Kidney (tissue), 14 donors: ENCODE results near the gene DOHH. TPM values are rescaled to one million over a fixed set of nuclear protein-coding genes. Genes with fewer than 3 reads are reported as not detected.
A peak's percentile ranks its signal among the peaks of the same experiment; 100 is the strongest.

ENCODE experiments used
- DNase-seq, 5 donors: peaks; one replicate each; pipeline ENCODE4 v3.0.0-alpha.2; 2013 to 2020
- FAIRE-seq: peaks from 2 replicates; lab custom pipeline; 2012; peaks lifted over from hg19 to GRCh38; lab: Jason Lieb, UNC
- H3K27ac ChIP-seq, 2 donors: one replicate each; pipeline ENCODE4 v1.7.0; 2013; ENCODE audit warnings: low read depth in 2 of 2, low read length in 2 of 2, inconsistent platforms in 1 of 2
- H3K27me3 ChIP-seq: one replicate; pipeline ENCODE4 v1.7.1; 2013; ENCODE audit warnings: low read length, inconsistent platforms; ENCODE audit not compliant: control insufficient read depth, insufficient read depth
- H3K36me3 ChIP-seq, 3 donors: one replicate each; pipeline versions ENCODE4 v1.7.0 to v1.7.1; 2013; ENCODE audit warnings: low read length in 3 of 3, control low read depth in 1 of 3, inconsistent platforms in 1 of 3; ENCODE audit not compliant: insufficient read depth in 3 of 3, control insufficient read depth in 2 of 3
- H3K4me1 ChIP-seq, 3 donors: one replicate each; pipeline versions ENCODE4 v1.7.0 to v1.7.1; 2013; ENCODE audit warnings: low read length in 3 of 3, inconsistent platforms in 1 of 3, low read depth in 1 of 3; ENCODE audit not compliant: control insufficient read depth in 2 of 3, insufficient read depth in 2 of 3
- H3K4me3 ChIP-seq, 3 donors: one replicate each; pipeline versions ENCODE4 v1.7.0 to v1.8.1; 2013; ENCODE audit warnings: low read length in 3 of 3, control low read depth in 1 of 3, inconsistent platforms in 1 of 3
- H3K9ac ChIP-seq, 3 donors: one replicate each; pipeline versions ENCODE4 v1.7.0 to v1.7.1; 2013; ENCODE audit warnings: low read length in 3 of 3, control low read depth in 1 of 3, inconsistent platforms in 1 of 3
- H3K9me3 ChIP-seq, 3 donors: one replicate each; pipeline versions ENCODE4 v1.7.0 to v1.7.1; 2013; ENCODE audit warnings: low read length in 3 of 3, control low read depth in 1 of 3, inconsistent platforms in 1 of 3; ENCODE audit not compliant: control insufficient read depth in 2 of 3, insufficient read depth in 1 of 3
- CTCF ChIP-seq: IDR thresholded peaks from 3 replicates; pipeline ENCODE4 v1.5.1; 2012; ENCODE audit warnings: mild to moderate bottlenecking, moderate library complexity, borderline replicate concordance; ENCODE audit not compliant: insufficient read depth; ENCODE audit errors: extremely low read depth
- intact Hi-C: fragments of 100-400 bp; cut with DNase I; formaldehyde crosslinking; loops from one replicate; pipeline ENCODE4 v1.11.1; 2022
- polyA plus RNA-seq: library from polyadenylated mRNA; stranded (reverse); fragments of 350-450 nt; fragmentation: Illumina TruSeq; extraction: RNeasy Lipid Tissue Mini Kit (QIAGEN cat#74804); gene quantifications from one replicate; pipeline ENCODE4 v1.2.3, GENCODE V29; 2014; ENCODE audit warnings: low read depth, low replicate concordance; ENCODE audit not compliant: insufficient read depth
- total RNA-seq: library from RNA; stranded (reverse); fragmentation: NEBNext Ultra II Directional; extraction: Animal tissue kit (Norgen Biotek cat#: 25700); gene quantifications from one replicate; pipeline ENCODE4 v1.2.1, GENCODE V29; 2021
- donor health status: control.
- donor health status: control.
- donor health status: control.
- donor health status: control.
- donor health status: control.
- donor health status: DM: yes; HTN: yes; CAD: no.
- donor health status: Normal renal cell carcinoma (clear cell type).

The DOHH gene
- total and polyA plus RNA-seq, 2 donors from 2014 or later = 12.2 to 20.2 TPM

- peaks cover 0 to 12% (median 9%) of the 10 kb centered on the region in 3 donors for H3K36me3 ChIP-seq
- intact Hi-C loops = no loop called here
Measured at GRCh38 chr19:3528539-3529211, 28.2 kb upstream of the DOHH start.

GRCh38 chr19:3528080-3528479 is 27.6 kb upstream of the DOHH start:
- intact Hi-C loops = no loop called here
- Histone ChIP-seq H3K4me1 (no peaks in the 10 kb centered on the region), H3K36me3 (peaks cover 0 to 10% (median 9%) of the 10 kb centered on the region in 3 donors), H3K9me3 (no peaks in the 10 kb centered on the region), H3K27ac (no peak overlapping the region), H3K9ac (no peak overlapping the region), H3K4me3 (no peak overlapping the region), H3K27me3 (no peaks in the 10 kb centered on the region)
- DNase-seq = peak in 1 of 5 donors; percentile 56
- no peak for FAIRE-seq
- no peak for TF ChIP-seq CTCF

More at GRCh38 chr19:3528539-3529211, 28.2 kb upstream of the DOHH start:
- Histone ChIP-seq H3K9me3 (no peaks in the 10 kb centered on the region), H3K4me3 (no peak overlapping the region), H3K27ac (no peak overlapping the region), H3K27me3 (no peaks in the 10 kb centered on the region), H3K9ac (no peak overlapping the region), H3K4me1 (no peaks in the 10 kb centered on the region)
- peak in 1 of 5 donors; percentile 57 for DNase-seq
- TF ChIP-seq CTCF = no peak
- FAIRE-seq = no peak

- no peak for TF ChIP-seq CTCF
- Histone ChIP-seq H3K27ac (no peak overlapping the region), H3K4me3 (no peak overlapping the region), H3K9ac (no peak overlapping the region), H3K9me3 (no peaks in the 10 kb centered on the region), H3K27me3 (no peaks in the 10 kb centered on the region), H3K36me3 (peaks cover 0 to 10% (median 9%) of the 10 kb centered on the region in 3 donors), H3K4me1 (no peaks in the 10 kb centered on the region)
- FAIRE-seq (no peak), DNase-seq (peak in 1 of 5 donors; percentile 71)
- intact Hi-C loops = no loop called here
Measured at GRCh38 chr19:3527238-3527910, 26.9 kb upstream of the DOHH start.
